Fibroblast of lung (primary cell): ENCODE measurements around the gene IL19. TPM values are rescaled to one million over a fixed set of nuclear protein-coding genes. Genes with fewer than 3 reads are reported as not detected.

Experiments used
- DNase-seq, 2 donors: peaks; one replicate each; pipeline versions ENCODE4 v3.0.0 to v3.0.0-alpha.2; 2010; ENCODE audit warnings: low read depth in 2 of 2
- H2AFZ ChIP-seq: 2 replicates; pipeline ENCODE4 v1.5.1; 2012; ENCODE audit warnings: low read length, control low read depth, inconsistent platforms
- H3K27ac ChIP-seq: 2 replicates; pipeline ENCODE4 v1.5.1; 2011; ENCODE audit warnings: low read length, control low read depth; ENCODE audit not compliant: insufficient read depth
- H3K27me3 ChIP-seq: 2 replicates; pipeline ENCODE4 v1.5.1; 2011; ENCODE audit warnings: mild to moderate bottlenecking, low read length; ENCODE audit not compliant: control insufficient read depth, insufficient read depth
- H3K36me3 ChIP-seq: 2 replicates; pipeline ENCODE4 v1.5.1; 2011; ENCODE audit warnings: low read length; ENCODE audit not compliant: control insufficient read depth, insufficient read depth
- H3K4me1 ChIP-seq: 2 replicates; pipeline ENCODE4 v1.5.1; 2011; ENCODE audit warnings: low read length; ENCODE audit not compliant: control insufficient read depth, insufficient read depth; ENCODE audit errors: extremely low read depth
- H3K4me2 ChIP-seq: 2 replicates; pipeline ENCODE4 v1.5.1; 2011; ENCODE audit warnings: low read length, control low read depth; ENCODE audit not compliant: insufficient read depth; ENCODE audit errors: extremely low read depth
- H3K4me3 ChIP-seq, 4 experiments: fragments of 200-600 bp in 1 of 4; sonication (generic) in 1 of 4; replicated peaks in 1 of 4; 2 replicates each; pipeline ENCODE4 v1.5.1; 2011 to 2016; ENCODE audit warnings: low read length in 4 of 4, low read depth in 3 of 4, mild to moderate bottlenecking in 3 of 4, control low read depth in 2 of 4, inconsistent platforms in 1 of 4, mixed read lengths in 1 of 4; ENCODE audit not compliant: insufficient read depth in 1 of 4; ENCODE audit errors: control extremely low read depth in 1 of 4
- H3K79me2 ChIP-seq: 2 replicates; pipeline ENCODE4 v1.5.1; 2012; ENCODE audit warnings: mild to moderate bottlenecking, low read length, inconsistent platforms; ENCODE audit not compliant: control insufficient read depth, insufficient read depth
- H3K9ac ChIP-seq: 2 replicates; pipeline ENCODE4 v1.5.1; 2011; ENCODE audit warnings: mild to moderate bottlenecking, low read length, control low read depth; ENCODE audit not compliant: insufficient read depth
- H3K9me3 ChIP-seq: 2 replicates; pipeline ENCODE4 v1.5.1; 2012; ENCODE audit warnings: low read depth, low read length; ENCODE audit not compliant: control insufficient read depth, insufficient read depth
- H4K20me1 ChIP-seq: 2 replicates; pipeline ENCODE4 v1.5.1; 2011; ENCODE audit warnings: low read length; ENCODE audit not compliant: control insufficient read depth, insufficient read depth; ENCODE audit errors: extremely low read depth
- CTCF ChIP-seq, 2 donors: IDR thresholded peaks in 1 of 2; conservative IDR thresholded peaks in 1 of 2; 1 replicate in 1 of 2; 2 replicates in 1 of 2; pipeline ENCODE4 v1.5.1; 2011 to 2012; ENCODE audit warnings: low read length in 2 of 2, control low read depth in 1 of 2, inconsistent platforms in 1 of 2, low read depth in 1 of 2, mild to moderate bottlenecking in 1 of 2
- EZH2 ChIP-seq: IDR thresholded peaks from 2 replicates; pipeline ENCODE4 v1.5.1; 2012; ENCODE audit warnings: low read length, control low read depth, mild to moderate bottlenecking; ENCODE audit errors: missing control alignments
- polyA plus RNA-seq, 2 donors: library from polyadenylated mRNA; depleted of rRNA in 1 of 2; stranded (reverse) in 1 of 2; unstranded in 1 of 2; fragments of >200 nt; gene quantifications; 2 replicates each; pipeline ENCODE4 v1.2.1, GENCODE V29; 2011 to 2012; ENCODE audit warnings: missing spikeins in 1 of 2
- total RNA-seq: library from RNA; depleted of rRNA; stranded (reverse); fragments of >200 nt; gene quantifications from 2 replicates; pipeline ENCODE4 v1.2.1, GENCODE V29; 2014

The IL19 gene
- total and polyA plus RNA-seq, 2 donors (not counting 1 experiment from before 2014, with no cell fraction given), result not detected

GRCh38 chr1:206868264-206868663 is 97.7 kb downstream of the IL19 start:
- Histone ChIP-seq H2AFZ (no peak overlapping the region), H3K4me1 (no peaks in the 10 kb centered on the region), H3K9me3 (no peaks in the 10 kb centered on the region), H3K79me2 (no peaks in the 10 kb centered on the region), H3K9ac (no peak overlapping the region), H3K4me2 (no peak overlapping the region), H4K20me1 (no peaks in the 10 kb centered on the region), H3K4me3 (no peak overlapping the region), H3K27me3 (no peaks in the 10 kb centered on the region), H3K36me3 (no peaks in the 10 kb centered on the region), H3K27ac (no peak overlapping the region)
- no peak for DNase-seq
- TF ChIP-seq EZH2 (no peak), CTCF (conservative IDR thresholded peaks at IDR 0.05 in 1 of 2, IDR thresholded peaks at IDR 0.05 in 1 of 2; ENCODE audit: low read depth in 1 of 2, low read length in 2 of 2) (no peak)

GRCh38 chr1:206872139-206872538 is 101.6 kb downstream of the IL19 start:
- TF ChIP-seq EZH2 (no peak), CTCF (conservative IDR thresholded peaks at IDR 0.05 in 1 of 2, IDR thresholded peaks at IDR 0.05 in 1 of 2; ENCODE audit: low read depth in 1 of 2, low read length in 2 of 2) (no peak)
- Histone ChIP-seq H3K36me3 (no peaks in the 10 kb centered on the region), H3K79me2 (no peaks in the 10 kb centered on the region), H3K4me1 (no peaks in the 10 kb centered on the region), H2AFZ (no peak overlapping the region), H3K9ac (no peak overlapping the region), H4K20me1 (no peaks in the 10 kb centered on the region), H3K27me3 (no peaks in the 10 kb centered on the region), H3K4me3 (no peak overlapping the region), H3K9me3 (no peaks in the 10 kb centered on the region), H3K4me2 (no peak overlapping the region), H3K27ac (no peak overlapping the region)
- no peak for DNase-seq

GRCh38 chr1:206873603-206874188 is 103.1 kb downstream of the IL19 start:
- H3K4me1 ChIP-seq, result no peaks in the 10 kb centered on the region
- H3K79me2 ChIP-seq, result no peaks in the 10 kb centered on the region
- TF ChIP-seq EZH2 (no peak), CTCF (conservative IDR thresholded peaks at IDR 0.05 in 1 of 2, IDR thresholded peaks at IDR 0.05 in 1 of 2; ENCODE audit: low read depth in 1 of 2, low read length in 2 of 2) (no peak)
- no peak for DNase-seq
- H3K4me3 ChIP-seq, result no peak overlapping the region
- H3K27ac ChIP-seq, result no peak overlapping the region
- H3K36me3 ChIP-seq, result no peaks in the 10 kb centered on the region
- H3K27me3 ChIP-seq, result no peaks in the 10 kb centered on the region
- H2AFZ ChIP-seq, result no peak overlapping the region
- H3K9me3 ChIP-seq, result no peaks in the 10 kb centered on the region
- H3K4me2 ChIP-seq, result no peak overlapping the region
- H4K20me1 ChIP-seq, result no peaks in the 10 kb centered on the region
- no peak overlapping the region for H3K9ac ChIP-seq
